SK-N-MC (cell line): ENCODE measurements around the gene MRGPRX1.
"Not testable (repeated sequence)": the region's sequence is repeated elsewhere in the genome, so short reads cannot be mapped to it uniquely, and the experiment has no call there.

Experiments
- DNase-seq: peaks from one replicate; pipeline ENCODE4 v3.0.0-alpha.2; 2011; ENCODE audit warnings: low read depth, low spot score
- H3K27ac ChIP-seq: fragments of 200-600 bp; sonication (generic); 2 replicates; pipeline ENCODE4 v1.5.1; 2016; ENCODE audit warnings: mixed run types
- H3K36me3 ChIP-seq: fragments of 200-600 bp; sonication (generic); 2 replicates; pipeline ENCODE4 v1.6.1; 2017; ENCODE audit warnings: antibody characterized with exemption, low read length, mixed read lengths; ENCODE audit not compliant: insufficient read depth
- H3K4me3 ChIP-seq: fragments of 200-600 bp; sonication (generic); 2 replicates; pipeline ENCODE4 v1.5.1; 2016
- H3K9ac ChIP-seq: fragments of 200-600 bp; sonication (generic); 2 replicates; pipeline ENCODE4 v1.8.0; 2017; ENCODE audit warnings: mixed run types, mixed read lengths; ENCODE audit not compliant: insufficient read length
- H3K9me3 ChIP-seq: fragments of 200-600 bp; sonication (generic); 2 replicates; pipeline ENCODE4 v1.6.1; 2017; ENCODE audit warnings: low read depth, mild to moderate bottlenecking, antibody characterized with exemption, low read length, moderate library complexity, mixed read lengths
- EZH2 ChIP-seq: fragments of 200-600 bp; sonication (generic); IDR thresholded peaks from one replicate; pipeline ENCODE4 v1.6.1; 2017; ENCODE audit warnings: antibody characterized with exemption
- FOXP2 ChIP-seq: optimal IDR thresholded peaks from 2 replicates; pipeline ENCODE3; 2011; ENCODE audit warnings: mild to moderate bottlenecking, moderate library complexity; ENCODE audit not compliant: insufficient read depth; ENCODE audit errors: extremely low read length, control extremely low read depth
- POLR2AphosphoS5 ChIP-seq: IDR thresholded peaks from 2 replicates; pipeline ENCODE4 v1.6.1; 2012; ENCODE audit warnings: mild to moderate bottlenecking, low read depth, low read length, borderline replicate concordance

The MRGPRX1 gene

GRCh38 chr11:18956630-18957029 lies 17.4 kb upstream of the MRGPRX1 start:
- no peaks in the 10 kb centered on the region for H3K9me3 ChIP-seq
- no peak overlapping the region for H3K9ac ChIP-seq
- no peak overlapping the region for H3K27ac ChIP-seq
- H3K4me3 ChIP-seq, result no peak overlapping the region
- no peaks in the 10 kb centered on the region for H3K36me3 ChIP-seq
- DNase-seq, result no peak
- TF ChIP-seq POLR2AphosphoS5, result no peak
- TF ChIP-seq EZH2, result no peak
- no peak for TF ChIP-seq FOXP2

GRCh38 chr11:18936002-18936673 lies 3.1 kb downstream of the MRGPRX1 start:
- TF ChIP-seq EZH2 (no peak), FOXP2 (no peak)
- DNase-seq, result no peak
- no peak overlapping the region for H3K9ac ChIP-seq
- H3K9me3 ChIP-seq, result no peaks in the 10 kb centered on the region
- H3K27ac ChIP-seq, result no peak overlapping the region
- no peak overlapping the region for H3K4me3 ChIP-seq
- H3K36me3 ChIP-seq, result no peaks in the 10 kb centered on the region

- no peak overlapping the region for H3K4me3 ChIP-seq
These were observed 4.9 kb downstream of the MRGPRX1 start for GRCh38 chr11:18934195-18934814.

GRCh38 chr11:18927550-18928322 lies 11.5 kb downstream of the MRGPRX1 start:
- no peak for DNase-seq
- Histone ChIP-seq H3K36me3 (no peaks in the 10 kb centered on the region), H3K9me3 (no peaks in the 10 kb centered on the region), H3K27ac (no peak overlapping the region), H3K4me3 (no peak overlapping the region), H3K9ac (no peak overlapping the region)
- TF ChIP-seq FOXP2 (no peak), POLR2AphosphoS5 (no peak), EZH2 (no peak)

More at GRCh38 chr11:18934195-18934814, 4.9 kb downstream of the MRGPRX1 start:
- Histone ChIP-seq H3K36me3 (no peaks in the 10 kb centered on the region), H3K9me3 (no peaks in the 10 kb centered on the region), H3K9ac (no peak overlapping the region), H3K27ac (no peak overlapping the region)
- no peak for DNase-seq
- TF ChIP-seq FOXP2 (no peak), POLR2AphosphoS5 (no peak), EZH2 (no peak)

- H3K27ac ChIP-seq, H3K36me3 ChIP-seq, H3K9me3 ChIP-seq, H3K4me3 ChIP-seq, DNase-seq, H3K9ac ChIP-seq: not testable (repeated sequence)
These were observed 13.8 kb downstream of the MRGPRX1 start for GRCh38 chr11:18925426-18925825.

GRCh38 chr11:18912883-18913282 lies 26.3 kb downstream of the MRGPRX1 start:
- TF ChIP-seq POLR2AphosphoS5 (no peak), FOXP2 (no peak), EZH2 (no peak)
- Histone ChIP-seq H3K36me3 (no peaks in the 10 kb centered on the region), H3K27ac (no peak overlapping the region), H3K9me3 (no peaks in the 10 kb centered on the region), H3K4me3 (no peak overlapping the region), H3K9ac (no peak overlapping the region)
- no peak for DNase-seq

GRCh38 chr11:18907391-18907790 lies 31.8 kb downstream of the MRGPRX1 start:
- no peak for DNase-seq
- Histone ChIP-seq H3K9ac (no peak overlapping the region), H3K4me3 (no peak overlapping the region)

GRCh38 chr11:18900637-18901036 lies 38.6 kb downstream of the MRGPRX1 start:
- not testable (repeated sequence) for H3K4me3 ChIP-seq, H3K9ac ChIP-seq, DNase-seq, H3K9me3 ChIP-seq, H3K27ac ChIP-seq, H3K36me3 ChIP-seq

More at GRCh38 chr11:18907391-18907790, 31.8 kb downstream of the MRGPRX1 start:
- TF ChIP-seq FOXP2 (no peak), POLR2AphosphoS5 (no peak), EZH2 (no peak)
- Histone ChIP-seq H3K36me3 (no peaks in the 10 kb centered on the region), H3K9me3 (no peaks in the 10 kb centered on the region), H3K27ac (no peak overlapping the region)

- not testable (repeated sequence) for H3K27ac ChIP-seq, H3K9ac ChIP-seq, H3K4me3 ChIP-seq, DNase-seq, H3K9me3 ChIP-seq, H3K36me3 ChIP-seq
These were observed 39.0 kb downstream of the MRGPRX1 start for GRCh38 chr11:18900151-18900611.

- not testable (repeated sequence) for H3K4me3 ChIP-seq, DNase-seq, H3K27ac ChIP-seq, H3K9me3 ChIP-seq, H3K36me3 ChIP-seq, H3K9ac ChIP-seq
These were observed 47.5 kb downstream of the MRGPRX1 start for GRCh38 chr11:18891712-18892111.
